MG63 (cell line): ENCODE data around the gene GALNT17. TPM values are rescaled to one million over a fixed set of nuclear protein-coding genes. Genes with fewer than 3 reads are reported as not detected.

Experiments used
- DNase-seq: peaks from one replicate; pipeline ENCODE4 v3.0.0-alpha.2; 2020
- H3K27me3 ChIP-seq: fragments of 250-450 bp; sonication (Bioruptor Pico); 2 replicates; pipeline ENCODE4 v1.5.1; 2020; ENCODE audit warnings: mild to moderate bottlenecking, moderate library complexity
- H3K36me3 ChIP-seq: fragments of 250-450 bp; sonication (Bioruptor Pico); 2 replicates; pipeline ENCODE4 v1.5.1; 2020; ENCODE audit warnings: mild to moderate bottlenecking, moderate library complexity
- H3K4me3 ChIP-seq: fragments of 250-450 bp; sonication (Bioruptor Pico); 2 replicates; pipeline ENCODE4 v1.5.1; 2020; ENCODE audit warnings: mild to moderate bottlenecking, moderate library complexity
- H3K9me3 ChIP-seq: fragments of 250-450 bp; sonication (Bioruptor Pico); 2 replicates; pipeline ENCODE4 v1.5.1; 2020; ENCODE audit warnings: mild to moderate bottlenecking, moderate library complexity
- total RNA-seq: library from RNA; depleted of rRNA; stranded (reverse); fragments of >200 nt; shearing (Covaris generic); gene quantifications from 2 replicates; pipeline ENCODE4 v1.2.3, GENCODE V29; 2014; ENCODE audit warnings: low replicate concordance

The GALNT17 gene
- total RNA-seq, 1 experiment from 2014 or later: 0.03 TPM

DNA sequence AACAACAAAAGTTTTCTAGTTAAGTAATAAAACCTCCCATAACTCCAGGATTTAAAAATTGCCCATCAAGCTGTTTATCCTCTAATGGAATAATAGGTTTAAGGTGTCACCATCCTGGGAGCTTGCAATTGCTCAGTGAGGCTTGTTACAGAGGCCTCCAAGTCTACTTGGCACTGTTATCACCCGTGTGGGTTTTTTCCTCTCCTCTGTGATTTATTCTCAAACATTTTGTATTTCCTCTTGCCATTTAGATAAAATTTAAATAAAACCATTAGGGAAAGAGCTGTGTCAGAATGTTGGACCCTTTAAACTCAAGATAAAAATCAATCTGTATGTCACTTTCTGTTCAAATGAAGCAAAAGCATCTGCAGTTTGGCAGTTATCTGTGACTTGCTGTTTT lies 202.6 kb downstream of the GALNT17 start:
- DNase-seq: no peak
- no peaks in the 10 kb centered on the region for H3K27me3 ChIP-seq
- no peaks in the 10 kb centered on the region for H3K9me3 ChIP-seq
- no peaks in the 10 kb centered on the region for H3K36me3 ChIP-seq
- H3K4me3 ChIP-seq: no peak overlapping the region

GRCh38 chr7:71338866-71339265 lies 206.9 kb downstream of the GALNT17 start:
- H3K4me3 ChIP-seq: no peak overlapping the region
- DNase-seq: no peak
- H3K27me3 ChIP-seq: no peaks in the 10 kb centered on the region
- H3K9me3 ChIP-seq: no peaks in the 10 kb centered on the region
- no peaks in the 10 kb centered on the region for H3K36me3 ChIP-seq

GRCh38 chr7:71339924-71340323 lies 208.0 kb downstream of the GALNT17 start:
- no peaks in the 10 kb centered on the region for H3K9me3 ChIP-seq
- H3K4me3 ChIP-seq: no peak overlapping the region
- no peaks in the 10 kb centered on the region for H3K27me3 ChIP-seq
- H3K36me3 ChIP-seq: no peaks in the 10 kb centered on the region
- no peak for DNase-seq

GRCh38 chr7:71342202-71342601 lies 210.3 kb downstream of the GALNT17 start:
- Histone ChIP-seq H3K36me3 (no peaks in the 10 kb centered on the region), H3K27me3 (no peaks in the 10 kb centered on the region), H3K4me3 (no peak overlapping the region), H3K9me3 (no peaks in the 10 kb centered on the region)
- no peak for DNase-seq

DNA sequence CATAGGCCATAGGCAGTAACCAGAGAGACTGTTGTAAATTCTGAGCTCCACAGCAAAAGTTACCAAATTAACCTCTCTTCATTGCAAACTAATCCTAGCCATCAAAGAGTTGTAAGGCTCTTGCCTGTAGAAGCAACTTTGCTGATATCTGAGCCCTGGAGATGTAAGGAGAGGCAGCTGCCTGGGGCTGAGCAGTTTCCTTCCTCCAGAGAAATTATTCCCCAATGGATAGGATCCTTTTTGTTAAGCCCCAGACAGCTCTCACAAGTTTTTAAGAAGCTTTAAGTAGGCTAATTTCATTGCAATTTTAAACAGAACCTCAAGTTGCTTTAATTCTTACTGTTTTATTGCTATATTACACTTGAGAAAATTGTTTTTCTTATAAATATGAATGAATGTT lies 211.1 kb downstream of the GALNT17 start:
- H3K27me3 ChIP-seq: no peaks in the 10 kb centered on the region
- no peak overlapping the region for H3K4me3 ChIP-seq
- no peak for DNase-seq
- no peaks in the 10 kb centered on the region for H3K9me3 ChIP-seq
- H3K36me3 ChIP-seq: no peaks in the 10 kb centered on the region

GRCh38 chr7:71343892-71344291 lies 211.9 kb downstream of the GALNT17 start:
- Histone ChIP-seq H3K36me3 (no peaks in the 10 kb centered on the region), H3K27me3 (no peaks in the 10 kb centered on the region), H3K4me3 (no peak overlapping the region), H3K9me3 (no peaks in the 10 kb centered on the region)
- no peak for DNase-seq

- H3K27me3 ChIP-seq: no peaks in the 10 kb centered on the region
- H3K4me3 ChIP-seq: no peak overlapping the region
- H3K9me3 ChIP-seq: no peaks in the 10 kb centered on the region
- H3K36me3 ChIP-seq: no peaks in the 10 kb centered on the region
- no peak for DNase-seq
Measured at GRCh38 chr7:71345117-71345884, 213.4 kb downstream of the GALNT17 start.

- Histone ChIP-seq H3K4me3 (no peak overlapping the region), H3K36me3 (no peaks in the 10 kb centered on the region), H3K9me3 (no peaks in the 10 kb centered on the region), H3K27me3 (no peaks in the 10 kb centered on the region)
- DNase-seq: no peak
Measured at GRCh38 chr7:71348821-71349681, 217.1 kb downstream of the GALNT17 start.

DNA sequence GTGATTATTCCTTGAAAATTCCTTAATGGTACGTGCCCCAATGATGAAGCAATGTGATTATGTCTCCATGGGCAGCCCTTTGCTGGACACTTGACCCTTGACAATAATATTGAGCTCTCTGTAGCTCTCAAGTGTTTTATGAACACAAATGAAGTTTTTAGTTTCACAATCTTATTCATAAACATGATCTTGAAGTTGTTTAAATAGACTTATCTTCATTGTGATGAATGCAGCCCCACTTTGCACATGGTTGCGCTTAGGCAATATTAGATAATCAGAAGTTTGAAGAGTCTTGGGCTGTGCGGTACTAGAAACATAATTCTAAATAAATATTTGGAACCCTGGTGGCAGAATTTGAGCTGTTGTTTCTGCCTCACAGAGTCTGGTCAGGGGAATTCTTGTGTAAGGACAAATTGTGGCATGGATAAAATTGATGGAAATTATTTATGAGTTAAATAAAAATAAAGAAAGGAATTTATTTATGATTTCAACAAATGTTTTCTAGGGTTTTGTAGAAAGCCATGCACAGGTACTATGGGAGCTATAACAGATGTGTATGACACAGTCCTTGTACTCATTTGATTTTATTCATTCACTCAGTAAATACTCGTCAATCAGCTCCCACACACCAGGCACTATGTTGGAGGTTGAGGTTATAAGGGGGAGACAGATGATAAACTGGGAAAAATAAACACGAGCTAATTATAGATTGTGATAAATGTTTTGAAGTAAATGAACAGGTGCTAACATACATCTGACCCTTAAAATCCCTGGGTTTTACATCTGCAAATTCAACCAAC lies 217.9 kb downstream of the GALNT17 start:
- H3K27me3 ChIP-seq: no peaks in the 10 kb centered on the region
- H3K4me3 ChIP-seq: no peak overlapping the region
- no peaks in the 10 kb centered on the region for H3K9me3 ChIP-seq
- no peaks in the 10 kb centered on the region for H3K36me3 ChIP-seq
- DNase-seq: no peak

GRCh38 chr7:71350680-71351079 lies 218.7 kb downstream of the GALNT17 start:
- Histone ChIP-seq H3K9me3 (no peaks in the 10 kb centered on the region), H3K4me3 (no peak overlapping the region), H3K36me3 (no peaks in the 10 kb centered on the region), H3K27me3 (no peaks in the 10 kb centered on the region)
- DNase-seq: peak; percentile 31

GRCh38 chr7:71354716-71355115 lies 222.8 kb downstream of the GALNT17 start:
- DNase-seq: no peak
- no peaks in the 10 kb centered on the region for H3K27me3 ChIP-seq
- H3K9me3 ChIP-seq: no peaks in the 10 kb centered on the region
- no peaks in the 10 kb centered on the region for H3K36me3 ChIP-seq
- no peak overlapping the region for H3K4me3 ChIP-seq

GRCh38 chr7:71361451-71362032 lies 229.6 kb downstream of the GALNT17 start:
- Histone ChIP-seq H3K9me3 (no peaks in the 10 kb centered on the region), H3K36me3 (no peaks in the 10 kb centered on the region), H3K4me3 (no peak overlapping the region), H3K27me3 (no peaks in the 10 kb centered on the region)
- no peak for DNase-seq

DNA sequence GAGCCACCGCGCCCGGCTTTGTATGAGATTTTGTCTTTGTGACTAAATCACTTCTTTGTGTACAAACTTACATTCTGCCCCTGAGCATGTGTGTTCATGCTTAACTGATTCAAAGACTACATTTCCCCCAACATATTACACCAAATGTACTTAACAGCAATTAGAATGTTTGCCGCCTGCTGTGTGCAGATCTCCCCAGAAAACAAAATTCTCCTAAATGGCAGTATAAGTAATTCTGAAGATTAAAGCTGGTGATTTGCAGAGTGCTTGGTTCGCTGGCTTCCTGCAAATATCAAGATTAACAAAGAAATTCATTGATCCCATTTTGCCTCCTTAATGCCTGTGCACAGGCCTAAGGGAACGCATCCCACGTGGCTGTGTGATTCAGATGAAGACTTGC lies 230.3 kb downstream of the GALNT17 start:
- DNase-seq: no peak
- Histone ChIP-seq H3K36me3 (no peaks in the 10 kb centered on the region), H3K4me3 (no peak overlapping the region), H3K9me3 (no peaks in the 10 kb centered on the region), H3K27me3 (no peaks in the 10 kb centered on the region)

DNA sequence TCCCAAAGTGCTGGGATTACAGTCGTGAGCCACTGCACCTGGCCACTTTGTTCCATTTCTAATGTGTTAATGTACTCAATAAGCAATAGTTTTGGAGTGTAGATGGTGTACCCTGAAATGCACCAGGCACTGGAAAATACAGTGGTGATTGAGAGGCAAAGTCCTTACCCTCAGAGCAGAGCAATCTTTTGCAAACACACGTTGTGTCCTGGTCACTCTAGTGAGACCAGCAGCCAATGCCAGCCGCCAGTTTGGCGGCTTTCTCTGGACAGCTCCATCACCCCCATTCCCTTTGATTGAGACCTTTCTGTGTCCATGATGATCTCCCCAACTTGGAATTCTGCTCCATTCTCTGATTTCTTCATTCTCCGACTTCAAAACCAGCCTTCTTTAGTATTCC lies 231.3 kb downstream of the GALNT17 start:
- no peak for DNase-seq
- H3K36me3 ChIP-seq: no peaks in the 10 kb centered on the region

DNA sequence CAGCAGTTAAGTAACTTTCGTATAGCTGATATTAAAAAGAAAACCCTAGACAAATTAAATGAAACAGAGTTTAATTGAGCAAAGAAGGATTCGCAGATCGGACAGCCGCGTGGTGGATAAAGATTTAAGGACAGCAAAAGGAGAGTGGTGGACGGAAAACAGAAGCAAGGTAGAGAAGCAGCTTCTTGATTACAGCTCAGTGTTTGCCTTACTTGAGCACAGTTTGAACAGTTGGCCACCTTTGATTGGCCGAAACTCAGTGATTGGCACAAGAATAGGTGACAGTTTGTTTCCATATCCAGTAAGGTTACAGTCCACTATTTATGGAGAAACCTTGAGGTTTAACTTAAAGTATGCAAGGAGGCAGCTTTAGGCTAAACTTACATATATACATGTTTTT lies 231.7 kb downstream of the GALNT17 start:
- H3K36me3 ChIP-seq: no peaks in the 10 kb centered on the region
- DNase-seq: no peak
- no peak overlapping the region for H3K4me3 ChIP-seq
- no peaks in the 10 kb centered on the region for H3K9me3 ChIP-seq
- H3K27me3 ChIP-seq: no peaks in the 10 kb centered on the region

More for the DNA sequence above, 231.3 kb downstream of the GALNT17 start:
- Histone ChIP-seq H3K27me3 (no peaks in the 10 kb centered on the region), H3K9me3 (no peaks in the 10 kb centered on the region), H3K4me3 (no peak overlapping the region)

- H3K9me3 ChIP-seq: no peaks in the 10 kb centered on the region
- H3K4me3 ChIP-seq: no peak overlapping the region
- no peaks in the 10 kb centered on the region for H3K27me3 ChIP-seq
- DNase-seq: no peak
- no peaks in the 10 kb centered on the region for H3K36me3 ChIP-seq
Measured at GRCh38 chr7:71364551-71364950, 232.6 kb downstream of the GALNT17 start.

DNA sequence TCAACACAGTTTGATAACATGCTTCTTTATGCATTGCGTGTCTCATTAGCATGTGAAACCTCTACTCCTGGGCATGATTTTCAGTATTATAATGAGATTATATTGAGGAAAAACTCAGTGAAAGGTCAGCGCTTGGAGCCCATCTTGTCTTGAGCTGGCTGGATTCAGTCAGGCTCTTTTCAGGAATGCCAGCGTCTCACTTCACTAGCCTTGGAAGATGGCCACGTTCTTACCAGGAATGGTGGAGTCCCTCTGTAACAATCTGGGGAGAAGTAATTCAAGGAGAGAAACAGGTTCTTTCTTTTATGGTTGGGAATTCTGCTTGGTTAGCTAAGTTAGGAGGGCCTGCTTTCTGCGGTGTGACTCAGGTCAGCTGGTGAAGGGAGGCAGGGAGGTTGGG lies 241.0 kb downstream of the GALNT17 start:
- DNase-seq: no peak
- no peaks in the 10 kb centered on the region for H3K36me3 ChIP-seq
- H3K4me3 ChIP-seq: no peak overlapping the region
- no peaks in the 10 kb centered on the region for H3K27me3 ChIP-seq
- H3K9me3 ChIP-seq: no peaks in the 10 kb centered on the region
